ENCODE data around the gene LRRC4C.

The LRRC4C gene

GRCh38 chr11:40842750-40843339 lies 616.6 kb downstream of the LRRC4C start:
- no peak for DNase-seq

- DNase-seq, result no peak
Measured at GRCh38 chr11:40841231-40841630, 618.2 kb downstream of the LRRC4C start.

- no peak for DNase-seq
Measured at GRCh38 chr11:40838181-40838683, 621.2 kb downstream of the LRRC4C start.

GRCh38 chr11:40827116-40827515 lies 632.3 kb downstream of the LRRC4C start:
- DNase-seq, result no peak

GRCh38 chr11:40826601-40827000 lies 632.9 kb downstream of the LRRC4C start:
- DNase-seq, result no peak

GRCh38 chr11:40825201-40825834 lies 634.1 kb downstream of the LRRC4C start:
- no peak for DNase-seq

GRCh38 chr11:40819230-40819629 lies 640.2 kb downstream of the LRRC4C start:
- no peak for DNase-seq

- no peak for DNase-seq
Measured at GRCh38 chr11:40816976-40817375, 642.5 kb downstream of the LRRC4C start.

- no peak for DNase-seq
Measured at GRCh38 chr11:40797981-40798380, 661.5 kb downstream of the LRRC4C start.

GRCh38 chr11:40787224-40787623 lies 672.2 kb downstream of the LRRC4C start:
- DNase-seq, result no peak

- no peak for DNase-seq
Measured at GRCh38 chr11:40763046-40763445, 696.4 kb downstream of the LRRC4C start.

GRCh38 chr11:40759341-40759740 lies 700.1 kb downstream of the LRRC4C start:
- DNase-seq, result no peak

- DNase-seq, result no peak
Measured at GRCh38 chr11:40754297-40754696, 705.2 kb downstream of the LRRC4C start.

- DNase-seq, result no peak
Measured at GRCh38 chr11:40746282-40746681, 713.2 kb downstream of the LRRC4C start.

- DNase-seq, result no peak
Measured at GRCh38 chr11:40732132-40732531, 727.3 kb downstream of the LRRC4C start.

GRCh38 chr11:40722179-40722795 lies 737.2 kb downstream of the LRRC4C start:
- no peak for DNase-seq

GRCh38 chr11:40716344-40717130 lies 742.9 kb downstream of the LRRC4C start:
- no peak for DNase-seq

GRCh38 chr11:40713083-40713482 lies 746.4 kb downstream of the LRRC4C start:
- DNase-seq, result no peak

GRCh38 chr11:40701027-40701426 lies 758.4 kb downstream of the LRRC4C start:
- DNase-seq, result no peak

GRCh38 chr11:40689823-40690222 lies 769.6 kb downstream of the LRRC4C start:
- DNase-seq, result no peak

- no peak for DNase-seq
Measured at GRCh38 chr11:40688369-40688768, 771.1 kb downstream of the LRRC4C start.

- no peak for DNase-seq
Measured at GRCh38 chr11:40686765-40687164, 772.7 kb downstream of the LRRC4C start.

GRCh38 chr11:40683010-40683409 lies 776.4 kb downstream of the LRRC4C start:
- no peak for DNase-seq

GRCh38 chr11:40679276-40679675 lies 780.2 kb downstream of the LRRC4C start:
- no peak for DNase-seq
